ENCODE measurements around the gene EFNA5.

The EFNA5 gene

GRCh38 chr5:107424491-107424890 is 246.2 kb downstream of the EFNA5 start:
- H3F3A ChIP-seq (ENCODE audit: insufficient read depth, low read length) = no peaks in the 10 kb centered on the region
- no peak overlapping the region for H3K4me2 ChIP-seq (ENCODE audit: low read length)
- no peaks in the 10 kb centered on the region for H3K9me3 ChIP-seq (ENCODE audit: low read length)
- no peaks in the 10 kb centered on the region for H3K9me2 ChIP-seq (ENCODE audit: low read depth, low read length)
- H3K9ac ChIP-seq (ENCODE audit: low read length) = no peak overlapping the region
- no peak for TF ChIP-seq CTCF (IDR thresholded peaks at IDR 0.05; ENCODE audit: low read length)
- no peak for TF ChIP-seq EZH2 (IDR thresholded peaks at IDR 0.05; ENCODE audit: borderline replicate concordance, low read length)
- H3K36me3 ChIP-seq (ENCODE audit: insufficient read depth, low read length) = no peaks in the 10 kb centered on the region
- H3K79me2 ChIP-seq (ENCODE audit: insufficient read depth, low read length) = no peaks in the 10 kb centered on the region
- H3K4me3 ChIP-seq (ENCODE audit: low read depth, low read length, poor library complexity, severe bottlenecking) = no peak overlapping the region
- H2AFZ ChIP-seq (ENCODE audit: low read length) = no peak overlapping the region
- peaks cover 73% of the 10 kb centered on the region for H3K4me1 ChIP-seq (ENCODE audit: insufficient read depth, low read length, severe bottlenecking)
- no peaks in the 10 kb centered on the region for H4K20me1 ChIP-seq (ENCODE audit: insufficient read depth, low read length)
- H3K27me3 ChIP-seq (ENCODE audit: insufficient read depth, low read length) = no peaks in the 10 kb centered on the region
- peak overlapping the region; percentile 38 for H3K27ac ChIP-seq (ENCODE audit: low read depth, low read length, poor library complexity, severe bottlenecking)

GRCh38 chr5:107422494-107422893 is 248.2 kb downstream of the EFNA5 start:
- H3K4me3 ChIP-seq (ENCODE audit: low read depth, low read length, poor library complexity, severe bottlenecking) = no peak overlapping the region
- no peaks in the 10 kb centered on the region for H3F3A ChIP-seq (ENCODE audit: insufficient read depth, low read length)
- peak overlapping the region; percentile 3; the same call in 1 of the 2 replicates for H3K4me2 ChIP-seq (ENCODE audit: low read length)
- H3K36me3 ChIP-seq (ENCODE audit: insufficient read depth, low read length) = no peaks in the 10 kb centered on the region
- H2AFZ ChIP-seq (ENCODE audit: low read length) = no peak overlapping the region; the same call in 1 of the 2 replicates
- H3K9ac ChIP-seq (ENCODE audit: low read length) = peak overlapping the region; percentile 10; the same call in 1 of the 2 replicates
- H3K9me2 ChIP-seq (ENCODE audit: low read depth, low read length) = no peaks in the 10 kb centered on the region
- peak overlapping the region; percentile 68 for H3K27ac ChIP-seq (ENCODE audit: low read depth, low read length, poor library complexity, severe bottlenecking)
- no peaks in the 10 kb centered on the region for H3K9me3 ChIP-seq (ENCODE audit: low read length)
- no peaks in the 10 kb centered on the region for H4K20me1 ChIP-seq (ENCODE audit: insufficient read depth, low read length)
- H3K79me2 ChIP-seq (ENCODE audit: insufficient read depth, low read length) = no peaks in the 10 kb centered on the region
- H3K4me1 ChIP-seq (ENCODE audit: insufficient read depth, low read length, severe bottlenecking) = peaks cover 73% of the 10 kb centered on the region
- no peaks in the 10 kb centered on the region for H3K27me3 ChIP-seq (ENCODE audit: insufficient read depth, low read length)
- TF ChIP-seq CTCF (IDR thresholded peaks at IDR 0.05; ENCODE audit: low read length) = no peak
- no peak for TF ChIP-seq EZH2 (IDR thresholded peaks at IDR 0.05; ENCODE audit: borderline replicate concordance, low read length)

GRCh38 chr5:107419498-107419897 is 251.2 kb downstream of the EFNA5 start:
- Histone ChIP-seq H3K27ac (ENCODE audit: low read depth, low read length, poor library complexity, severe bottlenecking) (peak overlapping the region; percentile 8), H3K79me2 (ENCODE audit: insufficient read depth, low read length) (no peaks in the 10 kb centered on the region), H3K4me2 (ENCODE audit: low read length) (no peak overlapping the region), H3K4me3 (ENCODE audit: low read depth, low read length, poor library complexity, severe bottlenecking) (no peak overlapping the region), H3K9me2 (ENCODE audit: low read depth, low read length) (no peaks in the 10 kb centered on the region), H4K20me1 (ENCODE audit: insufficient read depth, low read length) (no peaks in the 10 kb centered on the region), H3K9me3 (ENCODE audit: low read length) (no peaks in the 10 kb centered on the region), H3F3A (ENCODE audit: insufficient read depth, low read length) (no peaks in the 10 kb centered on the region), H3K27me3 (ENCODE audit: insufficient read depth, low read length) (no peaks in the 10 kb centered on the region), H3K9ac (ENCODE audit: low read length) (no peak overlapping the region), H2AFZ (ENCODE audit: low read length) (no peak overlapping the region), H3K4me1 (ENCODE audit: insufficient read depth, low read length, severe bottlenecking) (peaks cover 79% of the 10 kb centered on the region), H3K36me3 (ENCODE audit: insufficient read depth, low read length) (no peaks in the 10 kb centered on the region)
- TF ChIP-seq CTCF (IDR thresholded peaks at IDR 0.05; ENCODE audit: low read length) (no peak), EZH2 (IDR thresholded peaks at IDR 0.05; ENCODE audit: borderline replicate concordance, low read length) (no peak)

Measured in OCI-LY1 (cell line).